Neural cell (in vitro differentiated cells): ENCODE data around the gene GABRA4. TPM values are rescaled to one million over a fixed set of nuclear protein-coding genes. Genes with fewer than 3 reads are reported as not detected.

ENCODE experiments used
- H2AFZ ChIP-seq: fragments of 200-600, 300-800 bp; sonication (generic), shearing (Covaris generic); 2 replicates; pipeline ENCODE4 v1.6.0; 2014; ENCODE audit warnings: low read depth, mild to moderate bottlenecking, antibody characterized with exemption, low read length, moderate library complexity
- H3F3A ChIP-seq: fragments of 200-600 bp; shearing (Covaris generic); 2 replicates; pipeline ENCODE4 v1.6.1; 2016; ENCODE audit warnings: mild to moderate bottlenecking, moderate library complexity, mixed read lengths, antibody characterized with exemption, low read length; ENCODE audit not compliant: insufficient read depth, poor library complexity, severe bottlenecking
- H3K27ac ChIP-seq: fragments of 200-600, 300-800 bp; sonication (generic), shearing (Covaris generic); 2 replicates; pipeline ENCODE4 v1.5.1; 2014; ENCODE audit warnings: mild to moderate bottlenecking, low read length, moderate library complexity
- H3K27me3 ChIP-seq: fragments of 300-800, 200-600 bp; sonication (generic), shearing (Covaris generic); 2 replicates; pipeline ENCODE4 v1.6.0; 2014; ENCODE audit warnings: mild to moderate bottlenecking, low read depth, low read length, moderate library complexity; ENCODE audit not compliant: insufficient read depth
- H3K36me3 ChIP-seq: fragments of 300-800, 200-600 bp; sonication (generic), shearing (Covaris generic); 2 replicates; pipeline ENCODE4 v1.5.1; 2014; ENCODE audit warnings: mild to moderate bottlenecking, antibody characterized with exemption, low read length, moderate library complexity; ENCODE audit not compliant: insufficient read depth
- H3K4me2 ChIP-seq: fragments of 300-800, 200-600 bp; sonication (generic), shearing (Covaris generic); 2 replicates; pipeline ENCODE4 v1.6.0; 2014; ENCODE audit warnings: mild to moderate bottlenecking, low read length
- H3K4me3 ChIP-seq: fragments of 300-800, 200-600 bp; sonication (generic), shearing (Covaris generic); 2 replicates; pipeline ENCODE4 v1.5.1; 2014; ENCODE audit warnings: mild to moderate bottlenecking, low read length, moderate library complexity
- H3K79me2 ChIP-seq: fragments of 200-600 bp; shearing (Covaris generic); replicated peaks from 2 replicates; pipeline ENCODE4 v1.6.0; 2014; ENCODE audit warnings: mild to moderate bottlenecking, low read length, moderate library complexity; ENCODE audit not compliant: insufficient read depth
- H3K9ac ChIP-seq: fragments of 300-800, 200-600 bp; sonication (generic), shearing (Covaris generic); 2 replicates; pipeline ENCODE4 v1.6.1; 2016; ENCODE audit warnings: mild to moderate bottlenecking, low read length, mixed read lengths
- H3K9me2 ChIP-seq: fragments of 200-600 bp; shearing (Covaris generic); 2 replicates; pipeline ENCODE4 v1.6.1; 2016; ENCODE audit warnings: mild to moderate bottlenecking, low read length, mixed read lengths; ENCODE audit not compliant: insufficient read depth
- H3K9me3 ChIP-seq: fragments of 200-600, 300-800 bp; sonication (generic), shearing (Covaris generic); 2 replicates; pipeline ENCODE4 v1.6.1; 2016; ENCODE audit warnings: mild to moderate bottlenecking, mixed run types, low read length, moderate library complexity, mixed read lengths
- H4K20me1 ChIP-seq: fragments of 200-600 bp; shearing (Covaris generic); 2 replicates; pipeline ENCODE4 v1.6.1; 2016; ENCODE audit warnings: mild to moderate bottlenecking, mixed run types; ENCODE audit not compliant: insufficient read depth
- EP300 ChIP-seq: fragments of 450-650 bp; conservative IDR thresholded peaks from 2 replicates; pipeline ENCODE4 v1.6.1; 2014; ENCODE audit warnings: antibody characterized with exemption, mild to moderate bottlenecking, moderate library complexity; ENCODE audit not compliant: poor library complexity, severe bottlenecking
- EZH2 ChIP-seq: fragments of 200-600, 300-800 bp; shearing (Covaris generic), sonication (generic); IDR thresholded peaks from 2 replicates; pipeline ENCODE4 v1.6.1; 2014; ENCODE audit warnings: antibody characterized with exemption, low read length, borderline replicate concordance, mild to moderate bottlenecking; ENCODE audit not compliant: insufficient read depth, poor library complexity, severe bottlenecking
- MXI1 ChIP-seq: fragments of 450-650 bp; conservative IDR thresholded peaks from 2 replicates; pipeline ENCODE4 v1.6.1; 2014; ENCODE audit warnings: antibody characterized with exemption, mild to moderate bottlenecking; ENCODE audit not compliant: poor library complexity, severe bottlenecking
- POLR2AphosphoS5 ChIP-seq: IDR thresholded peaks from 2 replicates; pipeline ENCODE4 v1.6.1; 2012
- RAD21 ChIP-seq: fragments of 450-650 bp; conservative IDR thresholded peaks from 2 replicates; pipeline ENCODE4 v1.6.1; 2014; ENCODE audit warnings: antibody characterized with exemption, mild to moderate bottlenecking, moderate library complexity
- REST ChIP-seq: IDR thresholded peaks from 2 replicates; pipeline ENCODE4 v1.6.1; 2012; ENCODE audit warnings: borderline replicate concordance
- SMC3 ChIP-seq: fragments of 450-650 bp; conservative IDR thresholded peaks from 2 replicates; pipeline ENCODE4 v1.6.1; 2014; ENCODE audit warnings: antibody characterized with exemption, mild to moderate bottlenecking, moderate library complexity; ENCODE audit not compliant: poor library complexity
- TAF1 ChIP-seq: IDR thresholded peaks from 2 replicates; pipeline ENCODE4 v1.6.1; 2012; ENCODE audit warnings: low read depth
- polyA plus RNA-seq: library from polyadenylated mRNA; depleted of rRNA; stranded (reverse); fragments of >200 nt; gene quantifications from 2 replicates; pipeline ENCODE4 v1.2.3, GENCODE V29; 2014
- TF ChIP-seq, protein P1 (sequence below): fragments of 450-650 bp; IDR thresholded peaks from 2 replicates; pipeline ENCODE4 v1.5.1; 2014; ENCODE audit warnings: antibody characterized with exemption, mild to moderate bottlenecking, moderate library complexity; ENCODE audit not compliant: poor library complexity, severe bottlenecking

Gene GABRA4
- polyA plus RNA-seq, 1 donor from 2014 or later = 0.33 TPM

- Histone ChIP-seq H3K4me2 (no peak overlapping the region), H3K27me3 (no peaks in the 10 kb centered on the region), H3K27ac (peak overlapping the region; percentile 11), H2AFZ (no peak overlapping the region), H3K9ac (no peak overlapping the region), H3F3A (no peaks in the 10 kb centered on the region), H3K9me2 (no peaks in the 10 kb centered on the region), H3K9me3 (no peaks in the 10 kb centered on the region), H4K20me1 (no peaks in the 10 kb centered on the region), H3K79me2 (no peaks in the 10 kb centered on the region), H3K36me3 (no peaks in the 10 kb centered on the region), H3K4me3 (no peak overlapping the region)
- no peak for TF ChIP-seq EP300
- TF ChIP-seq, protein P1, sequence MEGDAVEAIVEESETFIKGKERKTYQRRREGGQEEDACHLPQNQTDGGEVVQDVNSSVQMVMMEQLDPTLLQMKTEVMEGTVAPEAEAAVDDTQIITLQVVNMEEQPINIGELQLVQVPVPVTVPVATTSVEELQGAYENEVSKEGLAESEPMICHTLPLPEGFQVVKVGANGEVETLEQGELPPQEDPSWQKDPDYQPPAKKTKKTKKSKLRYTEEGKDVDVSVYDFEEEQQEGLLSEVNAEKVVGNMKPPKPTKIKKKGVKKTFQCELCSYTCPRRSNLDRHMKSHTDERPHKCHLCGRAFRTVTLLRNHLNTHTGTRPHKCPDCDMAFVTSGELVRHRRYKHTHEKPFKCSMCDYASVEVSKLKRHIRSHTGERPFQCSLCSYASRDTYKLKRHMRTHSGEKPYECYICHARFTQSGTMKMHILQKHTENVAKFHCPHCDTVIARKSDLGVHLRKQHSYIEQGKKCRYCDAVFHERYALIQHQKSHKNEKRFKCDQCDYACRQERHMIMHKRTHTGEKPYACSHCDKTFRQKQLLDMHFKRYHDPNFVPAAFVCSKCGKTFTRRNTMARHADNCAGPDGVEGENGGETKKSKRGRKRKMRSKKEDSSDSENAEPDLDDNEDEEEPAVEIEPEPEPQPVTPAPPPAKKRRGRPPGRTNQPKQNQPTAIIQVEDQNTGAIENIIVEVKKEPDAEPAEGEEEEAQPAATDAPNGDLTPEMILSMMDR = no peak
- no peak for TF ChIP-seq RAD21
- TF ChIP-seq REST = no peak
Measured at GRCh38 chr4:46975812-46976553, 17.4 kb downstream of the GABRA4 start.

DNA sequence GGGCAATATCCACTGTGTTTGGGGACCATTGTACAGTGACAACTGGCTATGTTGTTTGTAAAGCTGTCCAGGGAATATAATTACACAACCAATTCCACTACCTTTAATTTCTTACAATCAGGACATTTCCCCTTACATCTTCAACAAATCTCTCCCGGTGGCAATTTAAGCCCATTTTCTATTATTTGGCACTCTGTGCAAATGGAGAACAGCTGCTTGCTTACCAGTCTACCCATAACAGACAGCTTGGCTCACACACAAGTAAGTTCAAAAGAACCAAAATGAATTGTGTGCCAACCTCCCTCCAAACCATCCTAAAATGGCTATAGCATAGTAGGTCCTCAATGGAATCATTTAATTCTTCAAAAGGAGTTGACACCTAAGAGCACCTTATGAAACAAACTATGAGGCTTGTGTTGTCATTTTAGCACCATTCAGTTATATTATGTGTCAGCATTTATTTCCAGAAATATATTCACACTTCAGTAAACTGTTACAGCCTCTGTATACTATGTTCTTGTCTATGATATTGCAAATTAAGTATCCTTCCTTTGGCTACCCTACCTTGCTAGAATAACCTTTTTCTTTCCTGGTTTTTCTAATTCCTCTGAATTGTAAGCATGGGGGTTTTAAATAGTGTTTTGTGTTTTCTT lies 18.4 kb downstream of the GABRA4 start:
- Histone ChIP-seq H3K36me3 (no peaks in the 10 kb centered on the region), H3F3A (no peaks in the 10 kb centered on the region), H3K9me2 (no peaks in the 10 kb centered on the region), H3K27me3 (no peaks in the 10 kb centered on the region), H3K79me2 (no peaks in the 10 kb centered on the region), H2AFZ (no peak overlapping the region), H3K9me3 (no peaks in the 10 kb centered on the region), H4K20me1 (no peaks in the 10 kb centered on the region), H3K4me3 (no peak overlapping the region), H3K4me2 (no peak overlapping the region), H3K27ac (no peak overlapping the region), H3K9ac (no peak overlapping the region)
- no peak for TF ChIP-seq SMC3
- TF ChIP-seq EP300 = no peak

DNA sequence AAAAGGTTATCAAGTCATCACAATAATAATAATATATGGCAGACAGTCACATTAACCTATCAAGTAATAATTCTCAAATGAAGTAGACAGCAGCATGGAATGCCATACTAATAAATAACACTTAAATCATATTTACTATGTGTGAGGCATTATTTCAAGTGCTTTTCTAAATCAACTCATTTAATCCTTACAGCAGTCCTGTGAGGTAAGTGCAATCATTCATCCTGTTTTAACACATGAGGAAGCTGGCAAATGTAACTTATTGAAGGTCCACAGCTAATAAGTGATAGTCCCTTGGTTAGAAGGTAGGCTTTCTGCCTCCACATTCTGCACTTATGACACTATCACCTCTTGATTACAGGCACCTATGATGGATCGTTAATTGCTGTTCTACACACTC lies 24.5 kb downstream of the GABRA4 start:
- Histone ChIP-seq H3K27ac (no peak overlapping the region), H3F3A (no peaks in the 10 kb centered on the region), H3K27me3 (no peaks in the 10 kb centered on the region), H3K79me2 (no peaks in the 10 kb centered on the region), H3K4me2 (no peak overlapping the region), H3K36me3 (no peaks in the 10 kb centered on the region), H2AFZ (no peak overlapping the region), H3K9me3 (no peaks in the 10 kb centered on the region), H3K4me3 (no peak overlapping the region), H4K20me1 (no peaks in the 10 kb centered on the region), H3K9ac (no peak overlapping the region), H3K9me2 (no peaks in the 10 kb centered on the region)
- TF ChIP-seq RAD21 (no peak), MXI1 (no peak), REST (no peak), EZH2 (no peak), POLR2AphosphoS5 (no peak), TAF1 (no peak), SMC3 (no peak), EP300 (no peak)
- TF ChIP-seq, protein P1 = no peak
